ENCODE results near the gene ZNF410. TPM values are rescaled to one million over a fixed set of nuclear protein-coding genes. Genes with fewer than 3 reads are reported as not detected.
"Not testable (repeated sequence)": the region's sequence is repeated elsewhere in the genome, so short reads cannot be mapped to it uniquely, and the experiment has no call there.

The ZNF410 gene
- total RNA-seq, 1 donor from 2014 or later, result 55.1 TPM

DNA sequence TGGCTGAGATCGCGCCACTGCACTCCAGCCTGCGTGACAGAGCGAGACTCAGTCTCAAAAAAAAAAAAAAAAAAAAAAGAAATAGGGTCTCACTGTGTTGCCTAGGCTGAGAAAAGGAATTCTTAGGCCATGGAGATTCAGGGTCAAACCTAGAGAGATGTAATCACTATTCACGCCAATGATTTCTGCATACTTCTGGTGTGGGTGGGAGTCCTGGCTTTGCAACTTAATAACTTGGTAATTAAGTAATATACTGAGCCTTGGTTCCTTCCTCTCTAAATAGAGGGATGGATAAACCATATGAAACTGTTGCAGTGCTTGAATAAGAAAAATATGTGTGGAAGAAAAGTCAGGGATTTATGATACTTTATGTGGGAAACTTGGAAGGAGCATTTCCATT, 2.7 kb downstream of the ZNF410 start:
- H3K36me3 ChIP-seq, result peaks cover 6% of the 10 kb centered on the region
- H3K9me3 ChIP-seq (ENCODE audit: low read depth), result no peaks in the 10 kb centered on the region
- H3K9me3 Mint-ChIP-seq, result no peaks in the 10 kb centered on the region
- H3K4me1 Mint-ChIP-seq, result peaks cover 35% of the 10 kb centered on the region
- H2AFZ ChIP-seq (replicated peaks), result no peak overlapping the region
- no peaks in the 10 kb centered on the region for H3K27me3 ChIP-seq
- peaks cover 10% of the 10 kb centered on the region for H3K4me1 ChIP-seq
- H3K4me2 ChIP-seq, result no peak overlapping the region
- peaks cover 85% of the 10 kb centered on the region for H3K79me2 ChIP-seq (ENCODE audit: low read depth)
- no peak overlapping the region for H3K27ac ChIP-seq
- peaks cover 10% of the 10 kb centered on the region for H3K36me3 Mint-ChIP-seq
- no peaks in the 10 kb centered on the region for H3K27me3 Mint-ChIP-seq (ENCODE audit: insufficient read depth, low read depth)
- no peak overlapping the region for H3K27ac Mint-ChIP-seq
- H4K20me1 ChIP-seq (ENCODE audit: low read depth), result peaks cover 21% of the 10 kb centered on the region
- H3K4me3 Mint-ChIP-seq, result no peak overlapping the region
- H3K9ac ChIP-seq, result no peak overlapping the region
- H3K4me3 ChIP-seq, result no peak overlapping the region
- H3F3A ChIP-seq (ENCODE audit: low read depth), result peaks cover 29% of the 10 kb centered on the region
- TF ChIP-seq, protein P1, sequence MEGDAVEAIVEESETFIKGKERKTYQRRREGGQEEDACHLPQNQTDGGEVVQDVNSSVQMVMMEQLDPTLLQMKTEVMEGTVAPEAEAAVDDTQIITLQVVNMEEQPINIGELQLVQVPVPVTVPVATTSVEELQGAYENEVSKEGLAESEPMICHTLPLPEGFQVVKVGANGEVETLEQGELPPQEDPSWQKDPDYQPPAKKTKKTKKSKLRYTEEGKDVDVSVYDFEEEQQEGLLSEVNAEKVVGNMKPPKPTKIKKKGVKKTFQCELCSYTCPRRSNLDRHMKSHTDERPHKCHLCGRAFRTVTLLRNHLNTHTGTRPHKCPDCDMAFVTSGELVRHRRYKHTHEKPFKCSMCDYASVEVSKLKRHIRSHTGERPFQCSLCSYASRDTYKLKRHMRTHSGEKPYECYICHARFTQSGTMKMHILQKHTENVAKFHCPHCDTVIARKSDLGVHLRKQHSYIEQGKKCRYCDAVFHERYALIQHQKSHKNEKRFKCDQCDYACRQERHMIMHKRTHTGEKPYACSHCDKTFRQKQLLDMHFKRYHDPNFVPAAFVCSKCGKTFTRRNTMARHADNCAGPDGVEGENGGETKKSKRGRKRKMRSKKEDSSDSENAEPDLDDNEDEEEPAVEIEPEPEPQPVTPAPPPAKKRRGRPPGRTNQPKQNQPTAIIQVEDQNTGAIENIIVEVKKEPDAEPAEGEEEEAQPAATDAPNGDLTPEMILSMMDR (IDR thresholded peaks at IDR 0.05), result no peak
- TF ChIP-seq EZH2 (IDR thresholded peaks at IDR 0.05) (no peak), EZH2phosphoT487 (IDR thresholded peaks at IDR 0.05) (no peak)
- DNase-seq (ENCODE audit: low spot score), result no peak

- H3K4me3 Mint-ChIP-seq; H3K9me3 ChIP-seq (ENCODE audit: low read depth); H3K4me1 ChIP-seq; H3K27ac ChIP-seq; H3K27me3 ChIP-seq; H4K20me1 ChIP-seq (ENCODE audit: low read depth); H3K4me3 ChIP-seq; H3F3A ChIP-seq (ENCODE audit: low read depth); H3K4me1 Mint-ChIP-seq; H3K9ac ChIP-seq; H3K27me3 Mint-ChIP-seq (ENCODE audit: insufficient read depth, low read depth); H3K9me3 Mint-ChIP-seq; H3K27ac Mint-ChIP-seq; DNase-seq (ENCODE audit: low spot score); H3K4me2 ChIP-seq; H2AFZ ChIP-seq (replicated peaks): not testable (repeated sequence)
- peaks cover 26% of the 10 kb centered on the region for H3K36me3 Mint-ChIP-seq
- peaks cover 44% of the 10 kb centered on the region for H3K79me2 ChIP-seq (ENCODE audit: low read depth)
- peaks cover 12% of the 10 kb centered on the region for H3K36me3 ChIP-seq
Measured at GRCh38 chr14:73894180-73894687, 7.6 kb downstream of the ZNF410 start.

DNA sequence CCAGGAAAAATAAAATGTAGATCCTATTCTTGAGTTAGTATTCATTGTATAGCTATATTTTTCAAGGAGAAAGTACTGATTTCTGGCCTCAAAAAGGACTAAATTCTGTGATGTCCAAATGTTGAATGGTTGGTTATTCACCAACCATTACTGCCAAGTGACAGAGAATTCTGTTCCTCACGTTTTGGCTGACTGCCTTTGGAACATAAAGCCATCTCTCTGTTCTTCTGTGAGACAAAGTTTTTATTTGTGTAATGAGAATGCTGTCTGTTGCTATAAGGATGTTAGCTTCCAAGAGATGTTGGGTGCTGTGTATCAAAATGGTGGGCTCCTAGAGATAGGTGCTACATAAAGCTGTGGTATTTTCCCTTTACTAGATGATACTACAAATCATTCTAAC, 9.3 kb downstream of the ZNF410 start:
- H3F3A ChIP-seq (ENCODE audit: low read depth), result no peaks in the 10 kb centered on the region

GRCh38 chr14:73896521-73896920, 9.9 kb downstream of the ZNF410 start:
- H4K20me1 ChIP-seq (ENCODE audit: low read depth), result peaks cover 5% of the 10 kb centered on the region
- Mint-ChIP-seq H3K27ac (no peak overlapping the region), H3K9me3 (no peaks in the 10 kb centered on the region), H3K36me3 (peaks cover 29% of the 10 kb centered on the region), H3K4me3 (no peak overlapping the region), H3K4me1 (no peaks in the 10 kb centered on the region), H3K27me3 (ENCODE audit: insufficient read depth, low read depth) (no peaks in the 10 kb centered on the region)
- H3F3A ChIP-seq (ENCODE audit: low read depth), result no peaks in the 10 kb centered on the region
- no peaks in the 10 kb centered on the region for H3K9me3 ChIP-seq (ENCODE audit: low read depth)
- no peak overlapping the region for H3K4me2 ChIP-seq
- TF ChIP-seq EZH2phosphoT487 (IDR thresholded peaks at IDR 0.05), result no peak
- TF ChIP-seq, protein P1 (IDR thresholded peaks at IDR 0.05), result no peak
- no peak for TF ChIP-seq EZH2 (IDR thresholded peaks at IDR 0.05)
- H3K79me2 ChIP-seq (ENCODE audit: low read depth), result peaks cover 21% of the 10 kb centered on the region
- H3K27ac ChIP-seq, result no peak overlapping the region
- H3K4me1 ChIP-seq, result no peaks in the 10 kb centered on the region
- H3K27me3 ChIP-seq, result no peaks in the 10 kb centered on the region
- no peak for DNase-seq (ENCODE audit: low spot score)
- no peak overlapping the region for H3K4me3 ChIP-seq
- no peak overlapping the region for H3K9ac ChIP-seq
- H3K36me3 ChIP-seq, result peaks cover 12% of the 10 kb centered on the region
- no peak overlapping the region for H2AFZ ChIP-seq (replicated peaks)

More for the DNA sequence above, 9.3 kb downstream of the ZNF410 start:
- no peaks in the 10 kb centered on the region for H3K4me1 Mint-ChIP-seq
- no peak for DNase-seq (ENCODE audit: low spot score)
- Histone ChIP-seq H3K9me3 (ENCODE audit: low read depth) (no peaks in the 10 kb centered on the region), H4K20me1 (ENCODE audit: low read depth) (peaks cover 9% of the 10 kb centered on the region), H3K4me1 (no peaks in the 10 kb centered on the region), H3K4me3 (no peak overlapping the region), H3K27me3 (no peaks in the 10 kb centered on the region), H2AFZ (replicated peaks) (no peak overlapping the region), H3K9ac (no peak overlapping the region), H3K36me3 (peaks cover 12% of the 10 kb centered on the region), H3K4me2 (no peak overlapping the region), H3K27ac (no peak overlapping the region), H3K79me2 (ENCODE audit: low read depth) (peaks cover 27% of the 10 kb centered on the region)
- no peaks in the 10 kb centered on the region for H3K9me3 Mint-ChIP-seq
- no peaks in the 10 kb centered on the region for H3K27me3 Mint-ChIP-seq (ENCODE audit: insufficient read depth, low read depth)
- no peak for TF ChIP-seq EZH2 (IDR thresholded peaks at IDR 0.05)
- H3K4me3 Mint-ChIP-seq, result no peak overlapping the region
- H3K36me3 Mint-ChIP-seq, result peaks cover 29% of the 10 kb centered on the region
- H3K27ac Mint-ChIP-seq, result no peak overlapping the region
